Transverse colon (tissue), 4 donors: ENCODE data around the gene MGAT3. TPM values are rescaled to one million over a fixed set of nuclear protein-coding genes. Genes with fewer than 3 reads are reported as not detected.

Experiments
- DNase-seq: peaks from one replicate; pipeline ENCODE4 v3.0.0-alpha.2; 2019
- H3K27ac ChIP-seq, 4 donors: fragments of 200-600 bp; sonication (generic); 2 replicates each; pipeline ENCODE4 v1.5.1; 2016 to 2018; ENCODE audit warnings: inconsistent platforms in 4 of 4
- H3K27me3 ChIP-seq: fragments of 200-600 bp; sonication (generic); 2 replicates; pipeline ENCODE4 v1.5.1; 2017; ENCODE audit warnings: inconsistent platforms
- H3K36me3 ChIP-seq, 4 donors: fragments of 200-600 bp; sonication (generic); 2 replicates each; pipeline ENCODE4 v1.5.1; 2017 to 2019; ENCODE audit warnings: inconsistent platforms in 4 of 4
- H3K4me1 ChIP-seq, 4 donors: fragments of 200-600 bp; sonication (generic); 2 replicates each; pipeline ENCODE4 v1.5.1; 2017 to 2020; ENCODE audit warnings: inconsistent platforms in 4 of 4
- H3K4me3 ChIP-seq, 4 donors: fragments of 200-600 bp; sonication (generic); 1 replicate in 1 of 4; 2 replicates in 3 of 4; pipeline versions ENCODE4 v1.5.1 to v1.6.1; 2017 to 2019; ENCODE audit warnings: inconsistent platforms in 4 of 4
- H3K9me3 ChIP-seq, 2 donors: fragments of 200-600 bp; sonication (generic); 2 replicates each; pipeline ENCODE4 v1.5.1; 2017 to 2019; ENCODE audit warnings: inconsistent platforms in 2 of 2
- EP300 ChIP-seq: sonication (generic); formaldehyde crosslinking; IDR thresholded peaks from one replicate; pipeline ENCODE4 v1.6.1; 2017; ENCODE audit warnings: antibody characterized with exemption, low read depth
- POLR2A ChIP-seq: fragments of 450-650 bp; IDR thresholded peaks from one replicate; pipeline ENCODE4 v1.6.1; 2016; ENCODE audit warnings: antibody characterized with exemption, mild to moderate bottlenecking, moderate library complexity
- POLR2AphosphoS5 ChIP-seq, 3 donors: sonication (generic); formaldehyde crosslinking; IDR thresholded peaks; one replicate each; pipeline ENCODE4 v1.6.1; 2016; ENCODE audit warnings: antibody characterized with exemption in 3 of 3
- WGBS, 2 donors: methylation state at CpG; one replicate each; pipeline ENCODE4 v1.1.5; 2018; ENCODE audit warnings: low coverage in 1 of 2; 5-methylcytosine and 5-hydroxymethylcytosine counted together
- in situ Hi-C, 4 donors: fragments of 200-750 bp; cut with MboI; loops; one replicate each; pipeline versions ENCODE4 v1.15.0 to v1.15.1; 2017; ENCODE audit warnings: low sequenced_read_pairs in 3 of 4, low pct_ligation_motif_present in 1 of 4, low pct_unique_long_range_greater_than_20kb in 1 of 4
- intact Hi-C: fragments of 100-400 bp; cut with DNase I; formaldehyde crosslinking; loops from one replicate; pipeline ENCODE4 v1.15.1; 2023; ENCODE audit warnings: low total_unique reads
- total RNA-seq, 4 donors: library from RNA; depleted of rRNA; stranded (reverse); fragments of >200 nt; gene quantifications; one replicate each; pipeline ENCODE4 v1.1.0, GENCODE V29; 2016
- TF ChIP-seq, protein P1 (sequence below), 5 experiments: fragments of 200-600 bp in 3 of 5; fragments of 450-650 bp in 2 of 5; sonication (generic) in 3 of 5; IDR thresholded peaks; 1 replicate in 2 of 5; 2 replicates in 3 of 5; pipeline ENCODE4 v1.5.1; 2016 to 2017; ENCODE audit warnings: antibody characterized with exemption in 5 of 5, inconsistent platforms in 3 of 5, mild to moderate bottlenecking in 2 of 5, moderate library complexity in 1 of 5

The MGAT3 gene
- total RNA-seq, 4 donors from 2014 or later, result 1.2 to 10.1 (median 5.2) TPM

- no peaks in the 10 kb centered on the region for H3K9me3 ChIP-seq
- H3K27me3 ChIP-seq, result no peaks in the 10 kb centered on the region
- TF ChIP-seq EP300, result no peak
- no peak for TF ChIP-seq POLR2AphosphoS5 (IDR thresholded peaks at IDR 0.05)
- TF ChIP-seq, protein P1, sequence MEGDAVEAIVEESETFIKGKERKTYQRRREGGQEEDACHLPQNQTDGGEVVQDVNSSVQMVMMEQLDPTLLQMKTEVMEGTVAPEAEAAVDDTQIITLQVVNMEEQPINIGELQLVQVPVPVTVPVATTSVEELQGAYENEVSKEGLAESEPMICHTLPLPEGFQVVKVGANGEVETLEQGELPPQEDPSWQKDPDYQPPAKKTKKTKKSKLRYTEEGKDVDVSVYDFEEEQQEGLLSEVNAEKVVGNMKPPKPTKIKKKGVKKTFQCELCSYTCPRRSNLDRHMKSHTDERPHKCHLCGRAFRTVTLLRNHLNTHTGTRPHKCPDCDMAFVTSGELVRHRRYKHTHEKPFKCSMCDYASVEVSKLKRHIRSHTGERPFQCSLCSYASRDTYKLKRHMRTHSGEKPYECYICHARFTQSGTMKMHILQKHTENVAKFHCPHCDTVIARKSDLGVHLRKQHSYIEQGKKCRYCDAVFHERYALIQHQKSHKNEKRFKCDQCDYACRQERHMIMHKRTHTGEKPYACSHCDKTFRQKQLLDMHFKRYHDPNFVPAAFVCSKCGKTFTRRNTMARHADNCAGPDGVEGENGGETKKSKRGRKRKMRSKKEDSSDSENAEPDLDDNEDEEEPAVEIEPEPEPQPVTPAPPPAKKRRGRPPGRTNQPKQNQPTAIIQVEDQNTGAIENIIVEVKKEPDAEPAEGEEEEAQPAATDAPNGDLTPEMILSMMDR (IDR thresholded peaks at IDR 0.05), result no peak
- no peak for TF ChIP-seq POLR2A
- peaks cover 14 to 25% (median 16%) of the 10 kb centered on the region in 4 donors for H3K4me1 ChIP-seq
- in situ Hi-C loops, result loop anchor here (5.0 to 25.0 kb wide), 5 partner anchors 373 to 827 kb away; partner anchors contain the start of genes SGSM3 (in 3 of the 4), ADSL (in 1 of the 4) and CBX7 (in 1 of the 4)
- 50% methylated on average over 11 of the region's 13 CpGs; no CpG with 5 or more reads in 1 of the 2 donors for WGBS, 2 donors
- no peak overlapping the region for H3K4me3 ChIP-seq
- H3K27ac ChIP-seq, result no peak overlapping the region
- no peaks in the 10 kb centered on the region for H3K36me3 ChIP-seq
- no peak for DNase-seq
- intact Hi-C loops, result loop anchor here (5.0 kb wide), 2 partner anchors 487 to 812 kb away; partner anchors contain the start of gene ADSL
These were observed 78.5 kb downstream of the MGAT3 start for GRCh38 chr22:39535357-39535725.

DNA sequence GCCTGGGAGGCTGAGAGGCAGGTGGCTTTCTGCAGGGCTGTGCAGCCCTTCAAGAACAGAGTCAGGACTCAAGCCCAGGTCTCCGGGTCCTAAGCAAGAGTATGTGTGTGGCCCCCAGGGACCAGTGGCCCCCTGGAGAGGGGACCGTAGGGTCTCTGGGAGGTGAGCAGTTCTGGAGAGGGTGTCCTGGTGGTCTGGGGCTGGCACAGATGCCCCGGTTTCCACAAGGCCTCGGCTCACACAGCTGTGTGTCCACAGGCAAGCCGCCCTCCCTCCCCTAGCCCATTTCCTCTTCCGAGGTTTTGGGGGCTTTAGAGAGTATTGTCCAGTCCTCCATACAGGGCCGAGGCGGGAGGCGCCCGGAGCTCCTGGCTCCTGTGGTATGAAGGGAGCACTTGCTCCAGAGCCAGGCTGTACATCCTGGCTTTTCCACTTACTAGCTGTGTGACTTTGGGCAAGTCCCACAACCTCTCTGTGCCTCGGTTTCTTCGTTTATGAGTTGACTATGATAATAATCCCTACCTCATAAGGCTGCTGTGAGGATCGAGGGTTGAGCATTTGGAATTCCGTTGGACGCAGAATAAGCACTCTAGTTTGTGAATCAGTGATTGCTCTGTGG, 79.1 kb downstream of the MGAT3 start:
- Histone ChIP-seq H3K27me3 (no peaks in the 10 kb centered on the region), H3K36me3 (no peaks in the 10 kb centered on the region), H3K4me1 (peaks cover 11 to 19% (median 12%) of the 10 kb centered on the region in 4 donors), H3K4me3 (no peak overlapping the region), H3K9me3 (no peaks in the 10 kb centered on the region), H3K27ac (no peak overlapping the region)
- DNase-seq, result no peak
- intact Hi-C loops, result loop anchor here (5.0 kb wide), 2 partner anchors 486 to 811 kb away; partner anchors contain the start of gene ADSL
- TF ChIP-seq EP300 (no peak), POLR2AphosphoS5 (IDR thresholded peaks at IDR 0.05) (no peak), POLR2A (no peak)
- TF ChIP-seq, protein P1 (IDR thresholded peaks at IDR 0.05), result no peak
- WGBS, 2 donors, result 85% methylated on average over 15 of the region's 15 CpGs; no CpG with 5 or more reads in 1 of the 2 donors
- in situ Hi-C loops, result loop anchor here (5.0 to 25.0 kb wide), 5 partner anchors 374 to 826 kb away; partner anchors contain the start of genes SGSM3 (in 3 of the 4), ADSL (in 1 of the 4) and CBX7 (in 1 of the 4)

DNA sequence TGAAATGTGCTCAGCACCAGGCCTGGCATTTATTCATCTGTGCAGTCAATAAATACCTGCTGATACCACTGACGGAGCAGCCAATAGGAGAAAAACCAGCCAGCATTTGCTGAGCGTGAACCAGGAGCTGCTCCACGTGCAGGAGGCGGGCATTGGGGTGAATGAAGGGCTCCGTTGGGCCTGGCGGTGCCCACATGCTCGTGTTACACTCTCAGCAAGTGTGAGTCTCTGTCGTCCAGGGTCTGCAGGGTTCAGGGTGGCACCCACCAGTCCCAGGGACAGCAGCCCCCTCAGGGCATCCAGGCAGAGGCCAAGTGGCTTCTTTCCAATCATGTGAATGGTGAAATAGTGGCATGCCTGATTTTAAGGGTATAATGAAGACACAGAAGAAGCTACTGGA, 79.9 kb downstream of the MGAT3 start:
- peaks cover 3 to 11% (median 5%) of the 10 kb centered on the region in 4 donors for H3K4me1 ChIP-seq
- in situ Hi-C loops, result loop anchor here (5.0 to 25.0 kb wide), 5 partner anchors 374 to 826 kb away; partner anchors contain the start of genes SGSM3 (in 3 of the 4), ADSL (in 1 of the 4) and CBX7 (in 1 of the 4)
- no peaks in the 10 kb centered on the region for H3K36me3 ChIP-seq
- no peak overlapping the region for H3K4me3 ChIP-seq
- DNase-seq, result no peak
- intact Hi-C loops, result loop anchor here (5.0 kb wide), 2 partner anchors 486 to 811 kb away; partner anchors contain the start of gene ADSL
- WGBS, 2 donors, result 71% methylated on average over 8 of the region's 8 CpGs; no CpG with 5 or more reads in 1 of the 2 donors
- no peaks in the 10 kb centered on the region for H3K27me3 ChIP-seq
- no peak for TF ChIP-seq EP300
- TF ChIP-seq POLR2A, result no peak
- no peak for TF ChIP-seq POLR2AphosphoS5 (IDR thresholded peaks at IDR 0.05)
- TF ChIP-seq, protein P1 (IDR thresholded peaks at IDR 0.05), result no peak
- no peaks in the 10 kb centered on the region for H3K9me3 ChIP-seq
- H3K27ac ChIP-seq, result no peak overlapping the region

DNA sequence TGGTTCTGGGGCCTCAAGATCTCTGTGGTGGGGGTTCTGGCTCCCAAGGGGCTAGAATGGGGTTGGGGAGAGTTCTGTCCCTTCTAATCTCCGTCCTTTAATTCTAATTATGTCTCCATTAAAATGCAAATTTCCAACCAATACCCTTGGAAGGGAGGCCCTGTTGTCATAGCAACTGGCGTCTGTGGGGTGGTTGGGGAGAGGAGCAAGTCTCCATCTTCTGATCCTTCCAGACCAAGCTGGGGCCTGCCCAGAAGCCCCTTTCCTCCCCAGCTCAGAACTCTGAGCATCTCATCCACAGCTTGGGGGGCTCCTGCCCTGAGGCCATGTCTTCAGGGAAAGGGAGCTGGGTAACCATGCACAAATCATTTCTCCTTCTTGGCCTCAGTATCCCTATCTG, 81.2 kb downstream of the MGAT3 start:
- Histone ChIP-seq H3K4me1 (peaks cover 0 to 7% (median 3%) of the 10 kb centered on the region in 4 donors), H3K27ac (no peak overlapping the region), H3K27me3 (peaks cover 3% of the 10 kb centered on the region), H3K36me3 (no peaks in the 10 kb centered on the region), H3K4me3 (no peak overlapping the region), H3K9me3 (no peaks in the 10 kb centered on the region)
- intact Hi-C loops, result loop anchor here (5.0 kb wide), 2 partner anchors 484 to 809 kb away; partner anchors contain the start of gene ADSL
- in situ Hi-C loops, result loop anchor here (5.0 to 25.0 kb wide), 5 partner anchors 376 to 824 kb away; partner anchors contain the start of genes SGSM3 (in 3 of the 4), ADSL (in 1 of the 4) and CBX7 (in 1 of the 4)
- no peak for DNase-seq
- no peak for TF ChIP-seq POLR2AphosphoS5 (IDR thresholded peaks at IDR 0.05)
- TF ChIP-seq, protein P1 (IDR thresholded peaks at IDR 0.05), result no peak
- no peak for TF ChIP-seq EP300
- no peak for TF ChIP-seq POLR2A
- 45 to 83% methylated on average over 1 to 2 of the region's 2 CpGs for WGBS, 2 donors
